Subcutaneous abdominal adipose tissue (tissue), 5 donors: Measurements from ENCODE around the gene HCN1.
"Not testable (repeated sequence)": the region's sequence is repeated elsewhere in the genome, so short reads cannot be mapped to it uniquely, and the experiment has no call there.

Source experiments
- H3K27ac ChIP-seq: one replicate; pipeline ENCODE4 v1.7.0; 2013; ENCODE audit warnings: low read depth, mild to moderate bottlenecking, inconsistent platforms, low read length, moderate library complexity
- H3K27me3 ChIP-seq, 5 donors: one replicate each; pipeline ENCODE4 v1.7.0; 2013; ENCODE audit warnings: low read length in 5 of 5, inconsistent platforms in 1 of 5; ENCODE audit not compliant: control insufficient read depth in 5 of 5, insufficient read depth in 4 of 5
- H3K36me3 ChIP-seq, 5 donors: one replicate each; pipeline ENCODE4 v1.7.0; 2013; ENCODE audit warnings: low read length in 5 of 5; ENCODE audit not compliant: control insufficient read depth in 5 of 5, insufficient read depth in 5 of 5
- H3K4me1 ChIP-seq, 5 donors: one replicate each; pipeline ENCODE4 v1.7.0; 2013; ENCODE audit warnings: low read length in 5 of 5, mild to moderate bottlenecking in 3 of 5, moderate library complexity in 1 of 5; ENCODE audit not compliant: control insufficient read depth in 5 of 5, insufficient read depth in 5 of 5
- H3K4me3 ChIP-seq, 5 donors: one replicate each; pipeline ENCODE4 v1.7.0; 2013; ENCODE audit warnings: low read length in 5 of 5, low read depth in 1 of 5
- H3K9ac ChIP-seq, 5 donors: one replicate each; pipeline ENCODE4 v1.7.0; 2013; ENCODE audit warnings: low read length in 5 of 5, mild to moderate bottlenecking in 4 of 5, moderate library complexity in 3 of 5
- H3K9me3 ChIP-seq, 5 donors: one replicate each; pipeline ENCODE4 v1.7.0; 2013; ENCODE audit warnings: low read length in 5 of 5; ENCODE audit not compliant: control insufficient read depth in 5 of 5
- donor health status: healthy.
- donor health status: healthy.
- donor health status: healthy.
- donor health status: healthy.
- donor health status: healthy.

Gene HCN1

GRCh38 chr5:45454114-45454513 is 242.1 kb downstream of the HCN1 start:
- Histone ChIP-seq H3K36me3 (no peaks in the 10 kb centered on the region), H3K9me3 (no peaks in the 10 kb centered on the region), H3K4me3 (no peak overlapping the region), H3K4me1 (no peaks in the 10 kb centered on the region), H3K27ac (no peak overlapping the region), H3K9ac (no peak overlapping the region), H3K27me3 (no peaks in the 10 kb centered on the region)

GRCh38 chr5:45444856-45445255 is 251.3 kb downstream of the HCN1 start:
- not testable (repeated sequence) for H3K36me3 ChIP-seq, H3K4me3 ChIP-seq, H3K27me3 ChIP-seq, H3K4me1 ChIP-seq, H3K9ac ChIP-seq, H3K9me3 ChIP-seq, H3K27ac ChIP-seq

- no peaks in the 10 kb centered on the region for H3K4me1 ChIP-seq
- no peak overlapping the region for H3K9ac ChIP-seq
- H3K4me3 ChIP-seq: no peak overlapping the region
- no peak overlapping the region for H3K27ac ChIP-seq
- no peaks in the 10 kb centered on the region for H3K9me3 ChIP-seq
- no peaks in the 10 kb centered on the region for H3K27me3 ChIP-seq
- no peaks in the 10 kb centered on the region for H3K36me3 ChIP-seq
These were observed 255.7 kb downstream of the HCN1 start for GRCh38 chr5:45440466-45440865.

GRCh38 chr5:45437752-45438151 is 258.4 kb downstream of the HCN1 start:
- no peak overlapping the region for H3K27ac ChIP-seq

GRCh38 chr5:45417285-45417998 is 278.7 kb downstream of the HCN1 start:
- no peak overlapping the region for H3K4me3 ChIP-seq
- H3K36me3 ChIP-seq: no peaks in the 10 kb centered on the region
- H3K27ac ChIP-seq: no peak overlapping the region
- no peak overlapping the region for H3K9ac ChIP-seq
- no peaks in the 10 kb centered on the region for H3K4me1 ChIP-seq
- no peaks in the 10 kb centered on the region for H3K27me3 ChIP-seq
- no peaks in the 10 kb centered on the region for H3K9me3 ChIP-seq

More at GRCh38 chr5:45437752-45438151, 258.4 kb downstream of the HCN1 start:
- no peak overlapping the region for H3K4me3 ChIP-seq
- no peaks in the 10 kb centered on the region for H3K36me3 ChIP-seq
- no peak overlapping the region for H3K9ac ChIP-seq
- no peaks in the 10 kb centered on the region for H3K27me3 ChIP-seq
- no peaks in the 10 kb centered on the region for H3K4me1 ChIP-seq
- H3K9me3 ChIP-seq: peaks cover 0 to 3% (median 0%) of the 10 kb centered on the region in 5 donors

- H3K27me3 ChIP-seq: no peaks in the 10 kb centered on the region
- no peaks in the 10 kb centered on the region for H3K36me3 ChIP-seq
- no peaks in the 10 kb centered on the region for H3K9me3 ChIP-seq
- H3K27ac ChIP-seq: no peak overlapping the region
- H3K4me1 ChIP-seq: no peaks in the 10 kb centered on the region
- no peak overlapping the region for H3K9ac ChIP-seq
- no peak overlapping the region for H3K4me3 ChIP-seq
These were observed 281.3 kb downstream of the HCN1 start for GRCh38 chr5:45414620-45415573.

- no peak overlapping the region for H3K27ac ChIP-seq
- no peaks in the 10 kb centered on the region for H3K9me3 ChIP-seq
- H3K4me1 ChIP-seq: no peaks in the 10 kb centered on the region
- H3K36me3 ChIP-seq: no peaks in the 10 kb centered on the region
- no peaks in the 10 kb centered on the region for H3K27me3 ChIP-seq
- H3K9ac ChIP-seq: no peak overlapping the region
- no peak overlapping the region for H3K4me3 ChIP-seq
These were observed 284.1 kb downstream of the HCN1 start for GRCh38 chr5:45411971-45412612.

GRCh38 chr5:45410304-45410995 is 285.7 kb downstream of the HCN1 start:
- Histone ChIP-seq H3K27ac (no peak overlapping the region), H3K9me3 (no peaks in the 10 kb centered on the region), H3K9ac (no peak overlapping the region), H3K27me3 (no peaks in the 10 kb centered on the region), H3K36me3 (no peaks in the 10 kb centered on the region), H3K4me1 (no peaks in the 10 kb centered on the region), H3K4me3 (no peak overlapping the region)

- Histone ChIP-seq H3K4me1 (no peaks in the 10 kb centered on the region), H3K9ac (no peak overlapping the region), H3K36me3 (no peaks in the 10 kb centered on the region), H3K27ac (no peak overlapping the region), H3K9me3 (no peaks in the 10 kb centered on the region), H3K27me3 (no peaks in the 10 kb centered on the region), H3K4me3 (no peak overlapping the region)
These were observed 288.1 kb downstream of the HCN1 start for GRCh38 chr5:45408067-45408466.
